Upper lobe of right lung (tissue), 1 donor: ENCODE data around the gene SIRT2. TPM values are rescaled to one million over a fixed set of nuclear protein-coding genes. Genes with fewer than 3 reads are reported as not detected.

Experiments
- ATAC-seq: fragments of 200-7000 bp; cut with Tn5 transposase; one replicate; pipeline ENCODE4 v1.9.1; 2020; ENCODE audit warnings: mild to moderate bottlenecking, moderate library complexity
- DNase-seq: peaks from one replicate; pipeline ENCODE4 v3.0.0-alpha.2; 2020
- H3K27ac ChIP-seq: fragments of 200-600 bp; one replicate; pipeline ENCODE4 v1.8.0; 2022
- H3K27me3 ChIP-seq: fragments of 200-600 bp; one replicate; pipeline ENCODE4 v1.8.0; 2022; ENCODE audit warnings: mild to moderate bottlenecking
- H3K36me3 ChIP-seq: fragments of 200-600 bp; one replicate; pipeline ENCODE4 v1.8.0; 2022
- H3K4me1 ChIP-seq: fragments of 200-600 bp; one replicate; pipeline ENCODE4 v1.8.0; 2022
- H3K4me3 ChIP-seq: fragments of 200-600 bp; one replicate; pipeline ENCODE4 v1.8.0; 2022; ENCODE audit warnings: mild to moderate bottlenecking
- H3K9me3 ChIP-seq: fragments of 200-600 bp; one replicate; pipeline ENCODE4 v1.8.0; 2022
- intact Hi-C: fragments of 100-400 bp; cut with DNase I; formaldehyde crosslinking; loops from one replicate; pipeline ENCODE4 v1.11.0; 2022
- total RNA-seq: library from RNA; stranded (reverse); fragmentation: NEBNext Ultra II Directional; extraction: Animal tissue kit (Norgen Biotek cat#: 25700); gene quantifications from one replicate; pipeline ENCODE4 v1.2.1, GENCODE V29; 2021
- TF ChIP-seq, protein P1 (sequence below): fragments of 200-600 bp; IDR thresholded peaks from one replicate; pipeline ENCODE4 v1.8.0; 2022; ENCODE audit warnings: antibody characterized with exemption
- donor health status: DM: no; HTN: yes; CAD: no; lungs with severe emphysema.

The SIRT2 gene
- total RNA-seq, 1 donor from 2014 or later: 59.2 TPM

DNA sequence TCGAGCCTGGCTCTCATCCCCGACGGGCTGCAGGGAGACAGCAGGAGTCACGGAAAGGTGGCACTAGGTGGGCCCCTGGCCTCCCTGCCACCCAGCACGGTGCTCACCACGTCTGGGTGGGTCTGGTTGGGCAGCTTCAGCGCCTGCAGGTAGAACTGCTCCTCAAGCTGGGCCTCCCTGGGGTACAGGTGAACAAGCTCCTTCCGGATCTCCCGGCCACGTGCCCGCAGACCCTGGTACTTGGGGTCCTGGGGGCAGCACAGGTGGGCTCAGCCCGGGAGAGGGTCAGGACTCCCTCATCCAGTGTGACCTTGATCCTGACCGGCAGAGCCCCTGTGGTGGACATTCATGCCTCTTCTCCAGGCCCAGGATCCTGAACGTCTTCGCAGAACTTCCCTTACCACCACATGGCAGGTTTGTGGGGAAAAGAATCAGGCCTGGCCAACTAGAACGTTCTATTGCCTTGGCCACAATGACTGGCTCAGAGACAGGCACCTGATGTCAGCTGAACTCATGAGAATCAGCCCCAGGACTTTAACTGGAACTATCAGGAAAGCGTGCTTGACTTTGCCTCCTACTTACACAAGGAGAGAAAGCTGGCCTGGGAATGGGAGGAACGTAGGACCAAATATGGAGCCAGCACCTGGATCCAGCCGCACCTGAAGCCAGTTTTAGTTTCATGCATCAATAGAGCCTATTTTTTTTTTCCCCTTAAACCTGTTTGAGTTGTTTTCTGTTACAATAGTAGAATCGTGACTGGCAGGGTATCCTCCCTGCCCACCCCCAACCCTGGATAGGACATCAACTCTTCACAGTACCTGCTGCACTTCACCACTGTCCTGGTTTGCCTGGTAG, 22.2 kb upstream of the SIRT2 start:
- no peaks in the 10 kb centered on the region for H3K27me3 ChIP-seq
- ATAC-seq (no peak), DNase-seq (no peak)
- H3K4me1 ChIP-seq: no peaks in the 10 kb centered on the region
- H3K4me3 ChIP-seq: no peak overlapping the region
- intact Hi-C loops: no loop called here
- peaks cover 29% of the 10 kb centered on the region for H3K36me3 ChIP-seq
- no peak overlapping the region for H3K27ac ChIP-seq
- TF ChIP-seq, protein P1, sequence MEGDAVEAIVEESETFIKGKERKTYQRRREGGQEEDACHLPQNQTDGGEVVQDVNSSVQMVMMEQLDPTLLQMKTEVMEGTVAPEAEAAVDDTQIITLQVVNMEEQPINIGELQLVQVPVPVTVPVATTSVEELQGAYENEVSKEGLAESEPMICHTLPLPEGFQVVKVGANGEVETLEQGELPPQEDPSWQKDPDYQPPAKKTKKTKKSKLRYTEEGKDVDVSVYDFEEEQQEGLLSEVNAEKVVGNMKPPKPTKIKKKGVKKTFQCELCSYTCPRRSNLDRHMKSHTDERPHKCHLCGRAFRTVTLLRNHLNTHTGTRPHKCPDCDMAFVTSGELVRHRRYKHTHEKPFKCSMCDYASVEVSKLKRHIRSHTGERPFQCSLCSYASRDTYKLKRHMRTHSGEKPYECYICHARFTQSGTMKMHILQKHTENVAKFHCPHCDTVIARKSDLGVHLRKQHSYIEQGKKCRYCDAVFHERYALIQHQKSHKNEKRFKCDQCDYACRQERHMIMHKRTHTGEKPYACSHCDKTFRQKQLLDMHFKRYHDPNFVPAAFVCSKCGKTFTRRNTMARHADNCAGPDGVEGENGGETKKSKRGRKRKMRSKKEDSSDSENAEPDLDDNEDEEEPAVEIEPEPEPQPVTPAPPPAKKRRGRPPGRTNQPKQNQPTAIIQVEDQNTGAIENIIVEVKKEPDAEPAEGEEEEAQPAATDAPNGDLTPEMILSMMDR: no peak
- H3K9me3 ChIP-seq: no peaks in the 10 kb centered on the region

DNA sequence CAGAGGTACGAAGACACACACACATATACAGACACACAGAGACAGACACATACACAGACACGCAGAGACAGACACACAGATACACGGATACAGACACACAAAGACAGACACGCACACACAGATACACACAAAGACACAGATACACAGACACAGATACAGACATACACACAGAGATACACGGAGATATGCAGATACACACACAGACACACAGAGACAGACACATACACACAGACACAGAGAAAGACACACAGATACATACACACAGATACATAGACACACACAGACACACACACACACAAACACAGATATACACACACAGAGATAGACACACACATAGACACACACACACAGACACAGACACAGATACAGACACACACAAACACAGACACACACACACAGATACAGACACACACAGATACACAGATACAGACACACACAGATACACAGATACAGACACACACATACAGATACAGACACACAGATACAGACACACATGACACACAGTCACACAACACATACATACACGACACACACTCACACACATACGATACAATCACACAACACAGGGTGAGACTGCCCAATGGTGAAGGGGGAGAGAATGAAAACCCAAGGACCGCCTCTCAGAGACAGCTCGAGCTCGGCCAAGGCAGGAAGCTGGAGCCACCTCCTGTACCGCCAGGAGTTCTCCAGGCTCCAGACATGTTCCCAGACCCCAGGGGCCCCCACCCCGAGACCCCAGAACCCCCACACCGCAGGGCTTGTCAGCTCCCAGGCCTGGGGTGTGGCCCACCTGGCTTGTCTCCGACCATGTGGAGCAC, 21.4 kb upstream of the SIRT2 start:
- TF ChIP-seq, protein P1: no peak
- Histone ChIP-seq H3K4me3 (no peak overlapping the region), H3K36me3 (peaks cover 28% of the 10 kb centered on the region), H3K27me3 (no peaks in the 10 kb centered on the region), H3K27ac (no peak overlapping the region), H3K9me3 (no peaks in the 10 kb centered on the region), H3K4me1 (no peaks in the 10 kb centered on the region)
- ATAC-seq (no peak), DNase-seq (no peak)
- intact Hi-C loops: no loop called here

DNA sequence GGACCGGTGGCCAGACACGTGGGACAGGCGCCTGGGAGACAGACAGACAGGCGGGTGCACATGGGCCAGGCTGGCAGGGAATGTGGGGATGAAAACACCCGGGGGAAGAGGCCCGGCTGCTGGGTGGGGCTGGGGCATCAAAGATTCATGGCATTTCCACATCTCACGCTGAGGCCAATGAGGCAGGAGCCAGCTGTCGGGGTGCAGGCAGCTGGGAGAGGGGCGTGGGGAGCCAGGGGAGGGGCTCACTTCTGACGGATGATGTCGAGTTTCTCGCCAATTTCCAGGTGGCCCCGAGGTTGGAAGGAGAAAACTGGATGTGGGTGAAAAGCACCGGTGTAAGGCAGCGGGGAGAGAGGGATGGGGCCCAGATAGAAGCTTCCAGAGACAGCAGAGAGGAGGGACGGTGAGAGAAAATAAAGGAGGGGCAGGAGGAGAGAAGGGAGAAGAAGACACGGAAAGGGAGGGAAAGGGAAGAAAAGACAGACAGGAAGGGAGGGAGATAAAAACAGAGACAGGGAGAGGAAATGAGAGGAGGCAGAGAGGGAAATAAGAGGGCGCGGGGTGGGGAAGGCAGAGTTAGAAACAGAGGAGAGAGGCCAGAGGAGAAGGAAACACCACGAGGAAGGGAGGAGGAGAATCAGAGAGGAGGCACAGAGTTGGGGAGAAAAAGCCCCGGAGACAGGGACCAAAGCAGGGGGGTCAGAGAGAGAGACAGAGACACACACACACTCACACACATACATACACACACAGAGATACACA, 20.6 kb upstream of the SIRT2 start:
- H3K27me3 ChIP-seq: no peaks in the 10 kb centered on the region
- ATAC-seq (no peak), DNase-seq (no peak)
- no peaks in the 10 kb centered on the region for H3K4me1 ChIP-seq
- H3K36me3 ChIP-seq: peaks cover 21% of the 10 kb centered on the region
- H3K9me3 ChIP-seq: no peaks in the 10 kb centered on the region
- TF ChIP-seq, protein P1: no peak
- intact Hi-C loops: no loop called here
- H3K27ac ChIP-seq: no peak overlapping the region
- no peak overlapping the region for H3K4me3 ChIP-seq

DNA sequence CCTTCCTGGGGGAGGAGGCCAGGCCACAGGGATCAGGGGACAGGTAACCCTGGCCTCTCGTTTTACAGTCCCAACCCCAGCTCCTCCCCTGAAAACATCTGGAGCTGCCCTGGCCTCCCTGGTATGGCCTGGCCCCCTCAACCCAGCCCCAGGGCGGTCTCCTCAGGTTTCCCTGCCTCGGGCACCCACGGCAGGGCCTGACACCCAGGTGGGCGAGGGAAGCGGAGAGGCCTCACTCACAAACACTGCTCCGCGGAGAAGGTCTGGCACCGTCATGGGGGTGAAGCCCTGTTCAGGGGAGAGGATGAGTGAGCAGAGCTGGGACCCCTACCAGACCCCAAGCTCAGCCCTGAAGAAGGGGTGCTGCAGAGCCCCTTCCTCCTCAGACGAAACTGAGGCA, 19.1 kb upstream of the SIRT2 start:
- intact Hi-C loops: no loop called here
- ATAC-seq: no peak
- Histone ChIP-seq H3K27me3 (no peaks in the 10 kb centered on the region), H3K27ac (no peak overlapping the region), H3K9me3 (no peaks in the 10 kb centered on the region), H3K4me1 (no peaks in the 10 kb centered on the region), H3K4me3 (no peak overlapping the region), H3K36me3 (peaks cover 7% of the 10 kb centered on the region)
- no peak for DNase-seq
- TF ChIP-seq, protein P1: no peak

DNA sequence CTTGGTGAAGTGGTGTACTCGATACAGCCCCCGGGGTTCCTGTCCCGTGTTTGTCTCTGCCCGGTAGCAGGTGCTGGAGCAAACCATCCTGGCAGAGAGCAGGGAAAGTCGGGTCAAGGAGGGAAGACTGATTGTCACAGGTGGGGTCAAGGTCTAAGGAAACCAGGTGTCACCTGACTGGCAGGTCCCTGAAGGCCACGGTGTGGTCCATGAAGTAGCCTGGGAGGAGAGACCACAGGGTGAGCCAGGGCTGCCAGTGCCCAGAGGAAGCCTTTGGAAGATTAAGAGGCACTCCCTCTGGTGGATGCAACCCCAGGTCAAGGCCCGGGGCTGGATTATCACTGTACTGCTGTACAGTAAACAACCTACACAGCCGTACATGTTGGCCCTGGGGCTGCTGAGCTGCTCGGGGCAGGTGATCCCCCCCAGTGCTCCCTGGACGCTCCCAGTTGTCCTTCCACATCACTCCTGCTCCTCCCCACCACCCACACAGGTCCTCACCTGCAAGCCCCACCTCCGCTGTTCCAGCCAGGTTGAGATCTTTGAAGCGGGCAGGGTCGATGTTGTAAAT, 18.6 kb upstream of the SIRT2 start:
- Histone ChIP-seq H3K4me1 (no peaks in the 10 kb centered on the region), H3K27ac (no peak overlapping the region), H3K27me3 (no peaks in the 10 kb centered on the region), H3K36me3 (peaks cover 6% of the 10 kb centered on the region), H3K4me3 (no peak overlapping the region), H3K9me3 (no peaks in the 10 kb centered on the region)
- TF ChIP-seq, protein P1: no peak
- no peak for DNase-seq
- intact Hi-C loops: no loop called here
- no peak for ATAC-seq
